Measurements from ENCODE around the gene HMX1. TPM values are rescaled to one million over a fixed set of nuclear protein-coding genes. Genes with fewer than 3 reads are reported as not detected.

Gene HMX1
- total and polyA plus RNA-seq, 2 donors (not counting 1 experiment from before 2014, with no cell fraction given), result not detected

GRCh38 chr4:8900588-8900987, 28.9 kb upstream of the HMX1 start:
- peaks cover 0 to 3% (median 0%) of the 10 kb centered on the region in 4 experiments for H3K27me3 ChIP-seq (replicated peaks in 1 of 4; ENCODE audit: control extremely low read depth in 1 of 4, control insufficient read depth in 3 of 4, insufficient read depth in 4 of 4, low read length in 3 of 4)
- POLR2A ChIA-PET, result no interaction called here
- H3K4me3 ChIP-seq (ENCODE audit: control extremely low read depth in 1 of 5, extremely low read depth in 1 of 5, insufficient read depth in 1 of 5, low read depth in 2 of 5, low read length in 4 of 5), result no peak overlapping the region
- no peaks in the 10 kb centered on the region for H4K20me1 ChIP-seq (ENCODE audit: control insufficient read depth, insufficient read depth, low read length, poor library complexity, severe bottlenecking)
- Mint-ChIP-seq H3K27me3 (peaks cover 4% of the 10 kb centered on the region), H3K4me1 (no peaks in the 10 kb centered on the region), H3K4me3 (no peak overlapping the region), H3K27ac (no peak overlapping the region), H3K9me3 (ENCODE audit: insufficient read depth) (peaks cover 2% of the 10 kb centered on the region)
- no peak for DNase-seq
- H2AFZ ChIP-seq (ENCODE audit: insufficient read depth, low read depth, low read length, poor library complexity, severe bottlenecking), result no peak overlapping the region
- CTCF ChIA-PET, result no interaction called here
- intact Hi-C loops (cut with micrococcal nuclease), result no loop called here
- ATAC-seq (ENCODE audit: low read depth), result no peak
- 76% methylated on average over 6 of the region's 6 CpGs for WGBS (ENCODE audit: insufficient coverage)
- H3K79me2 ChIP-seq (ENCODE audit: control insufficient read depth, insufficient read depth, low read length), result no peaks in the 10 kb centered on the region
- H3K4me2 ChIP-seq (replicated peaks; ENCODE audit: low read depth, low read length, poor library complexity, severe bottlenecking), result no peak overlapping the region
- no peaks in the 10 kb centered on the region for H3K36me3 ChIP-seq (replicated peaks in 1 of 2; ENCODE audit: control extremely low read depth in 1 of 2, control insufficient read depth in 1 of 2, extremely low read depth in 1 of 2, insufficient read depth in 2 of 2, low read length in 1 of 2)
- H3K4me1 ChIP-seq (ENCODE audit: control insufficient read depth in 2 of 2, insufficient read depth in 2 of 2, low read length in 2 of 2), result no peaks in the 10 kb centered on the region
- H3K9ac ChIP-seq (ENCODE audit: low read length), result no peak overlapping the region
- peaks cover 0 to 49% (median 4%) of the 10 kb centered on the region in 3 donors for H3K9me3 ChIP-seq (ENCODE audit: control extremely low read depth in 1 of 3, control insufficient read depth in 2 of 3, insufficient read depth in 1 of 3, low read length in 2 of 3)
- H3K27ac ChIP-seq (ENCODE audit: low read length in 2 of 2), result no peak overlapping the region
- TF ChIP-seq CTCF (IDR thresholded peaks at IDR 0.05), result no peak
- TF ChIP-seq EZH2 (IDR thresholded peaks at IDR 0.05; ENCODE audit: borderline replicate concordance, insufficient read depth, low read depth, low read length, poor library complexity, severe bottlenecking), result no peak

- no peak for ATAC-seq (ENCODE audit: low read depth)
- peaks cover 2% of the 10 kb centered on the region for H3K9me3 Mint-ChIP-seq (ENCODE audit: insufficient read depth)
- H3K4me3 Mint-ChIP-seq, result no peak overlapping the region
- no peak overlapping the region for H3K27ac ChIP-seq (ENCODE audit: low read length in 2 of 2)
- no CpG with 5 or more reads among the region's 10 CpGs for WGBS (ENCODE audit: insufficient coverage)
- TF ChIP-seq EZH2 (IDR thresholded peaks at IDR 0.05; ENCODE audit: borderline replicate concordance, insufficient read depth, low read depth, low read length, poor library complexity, severe bottlenecking) (no peak), CTCF (IDR thresholded peaks at IDR 0.05) (no peak)
- intact Hi-C loops (cut with micrococcal nuclease), result no loop called here
- H3K4me1 ChIP-seq (ENCODE audit: control insufficient read depth in 2 of 2, insufficient read depth in 2 of 2, low read length in 2 of 2), result no peaks in the 10 kb centered on the region
- no peak for DNase-seq
- no peak overlapping the region for H3K9ac ChIP-seq (ENCODE audit: low read length)
- CTCF ChIA-PET, result no interaction called here
- H3K79me2 ChIP-seq (ENCODE audit: control insufficient read depth, insufficient read depth, low read length), result no peaks in the 10 kb centered on the region
- no peak overlapping the region for H2AFZ ChIP-seq (ENCODE audit: insufficient read depth, low read depth, low read length, poor library complexity, severe bottlenecking)
- peaks cover 0 to 21% (median 2%) of the 10 kb centered on the region in 4 experiments for H3K27me3 ChIP-seq (replicated peaks in 1 of 4; ENCODE audit: control extremely low read depth in 1 of 4, control insufficient read depth in 3 of 4, insufficient read depth in 4 of 4, low read length in 3 of 4)
- no peak overlapping the region for H3K4me2 ChIP-seq (replicated peaks; ENCODE audit: low read depth, low read length, poor library complexity, severe bottlenecking)
- no peaks in the 10 kb centered on the region for H3K4me1 Mint-ChIP-seq
- no peaks in the 10 kb centered on the region for H4K20me1 ChIP-seq (ENCODE audit: control insufficient read depth, insufficient read depth, low read length, poor library complexity, severe bottlenecking)
- POLR2A ChIA-PET, result no interaction called here
- no peaks in the 10 kb centered on the region for H3K36me3 ChIP-seq (replicated peaks in 1 of 2; ENCODE audit: control extremely low read depth in 1 of 2, control insufficient read depth in 1 of 2, extremely low read depth in 1 of 2, insufficient read depth in 2 of 2, low read length in 1 of 2)
- peaks cover 0 to 44% (median 4%) of the 10 kb centered on the region in 3 donors for H3K9me3 ChIP-seq (ENCODE audit: control extremely low read depth in 1 of 3, control insufficient read depth in 2 of 3, insufficient read depth in 1 of 3, low read length in 2 of 3)
- H3K27me3 Mint-ChIP-seq, result peaks cover 11% of the 10 kb centered on the region
- no peak overlapping the region for H3K27ac Mint-ChIP-seq
- H3K4me3 ChIP-seq (ENCODE audit: control extremely low read depth in 1 of 5, extremely low read depth in 1 of 5, insufficient read depth in 1 of 5, low read depth in 2 of 5, low read length in 4 of 5), result no peak overlapping the region
Measured at GRCh38 chr4:8898419-8898818, 26.8 kb upstream of the HMX1 start.

All from B cell (primary cell).